Gastrocnemius medialis (tissue), 4 donors: Measurements from ENCODE around the gene PPEF1.

Experiments used
- POLR2A ChIP-seq, 2 donors: fragments of 450-650 bp; IDR thresholded peaks; one replicate each; pipeline ENCODE4 v1.6.1; 2017; ENCODE audit warnings: antibody characterized with exemption in 2 of 2, mild to moderate bottlenecking in 2 of 2, moderate library complexity in 2 of 2
- TF ChIP-seq, protein P1 (sequence below), 5 experiments: fragments of 450-650 bp in 3 of 5; fragments of 200-600 bp in 2 of 5; sonication (generic) in 2 of 5; IDR thresholded peaks in 4 of 5; conservative IDR thresholded peaks in 1 of 5; 1 replicate in 4 of 5; 2 replicates in 1 of 5; pipeline ENCODE4 v1.5.1; 2016 to 2019; ENCODE audit warnings: antibody characterized with exemption in 5 of 5, mild to moderate bottlenecking in 3 of 5, moderate library complexity in 3 of 5

DNA sequence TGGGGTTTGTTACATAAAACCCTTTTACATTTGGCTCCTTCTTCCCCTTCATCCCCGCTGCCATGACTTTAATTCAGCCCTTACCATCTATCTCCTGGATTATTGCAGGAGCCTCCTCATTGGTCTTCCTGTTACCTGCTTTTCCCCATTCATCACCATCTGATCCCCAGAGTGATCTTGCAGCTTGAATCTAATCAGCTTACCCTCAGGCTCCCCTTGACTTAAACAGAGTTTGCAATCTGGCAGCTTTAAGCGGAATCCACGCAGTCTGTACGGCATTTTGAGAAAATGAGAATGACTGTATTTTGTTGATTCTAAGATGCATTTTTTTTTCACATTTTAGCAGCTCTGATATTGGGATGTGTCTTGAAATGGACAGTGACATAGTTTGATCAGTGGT lies 14.9 kb upstream of the PPEF1 start:
- TF ChIP-seq, protein P1, sequence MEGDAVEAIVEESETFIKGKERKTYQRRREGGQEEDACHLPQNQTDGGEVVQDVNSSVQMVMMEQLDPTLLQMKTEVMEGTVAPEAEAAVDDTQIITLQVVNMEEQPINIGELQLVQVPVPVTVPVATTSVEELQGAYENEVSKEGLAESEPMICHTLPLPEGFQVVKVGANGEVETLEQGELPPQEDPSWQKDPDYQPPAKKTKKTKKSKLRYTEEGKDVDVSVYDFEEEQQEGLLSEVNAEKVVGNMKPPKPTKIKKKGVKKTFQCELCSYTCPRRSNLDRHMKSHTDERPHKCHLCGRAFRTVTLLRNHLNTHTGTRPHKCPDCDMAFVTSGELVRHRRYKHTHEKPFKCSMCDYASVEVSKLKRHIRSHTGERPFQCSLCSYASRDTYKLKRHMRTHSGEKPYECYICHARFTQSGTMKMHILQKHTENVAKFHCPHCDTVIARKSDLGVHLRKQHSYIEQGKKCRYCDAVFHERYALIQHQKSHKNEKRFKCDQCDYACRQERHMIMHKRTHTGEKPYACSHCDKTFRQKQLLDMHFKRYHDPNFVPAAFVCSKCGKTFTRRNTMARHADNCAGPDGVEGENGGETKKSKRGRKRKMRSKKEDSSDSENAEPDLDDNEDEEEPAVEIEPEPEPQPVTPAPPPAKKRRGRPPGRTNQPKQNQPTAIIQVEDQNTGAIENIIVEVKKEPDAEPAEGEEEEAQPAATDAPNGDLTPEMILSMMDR (IDR thresholded peaks at IDR 0.05 in 4 of 5, conservative IDR thresholded peaks at IDR 0.05 in 1 of 5) = no peak
- TF ChIP-seq POLR2A (IDR thresholded peaks at IDR 0.05) = no peak
